Activated naive CD4-positive, alpha-beta T cell (primary cell): ENCODE results near the gene CMTM4.

Experiments used
- DNase-seq, 4 experiments: peaks; one replicate each; lab custom pipeline; 2025; lab: John Stamatoyannopoulos, UW

The CMTM4 gene

DNA sequence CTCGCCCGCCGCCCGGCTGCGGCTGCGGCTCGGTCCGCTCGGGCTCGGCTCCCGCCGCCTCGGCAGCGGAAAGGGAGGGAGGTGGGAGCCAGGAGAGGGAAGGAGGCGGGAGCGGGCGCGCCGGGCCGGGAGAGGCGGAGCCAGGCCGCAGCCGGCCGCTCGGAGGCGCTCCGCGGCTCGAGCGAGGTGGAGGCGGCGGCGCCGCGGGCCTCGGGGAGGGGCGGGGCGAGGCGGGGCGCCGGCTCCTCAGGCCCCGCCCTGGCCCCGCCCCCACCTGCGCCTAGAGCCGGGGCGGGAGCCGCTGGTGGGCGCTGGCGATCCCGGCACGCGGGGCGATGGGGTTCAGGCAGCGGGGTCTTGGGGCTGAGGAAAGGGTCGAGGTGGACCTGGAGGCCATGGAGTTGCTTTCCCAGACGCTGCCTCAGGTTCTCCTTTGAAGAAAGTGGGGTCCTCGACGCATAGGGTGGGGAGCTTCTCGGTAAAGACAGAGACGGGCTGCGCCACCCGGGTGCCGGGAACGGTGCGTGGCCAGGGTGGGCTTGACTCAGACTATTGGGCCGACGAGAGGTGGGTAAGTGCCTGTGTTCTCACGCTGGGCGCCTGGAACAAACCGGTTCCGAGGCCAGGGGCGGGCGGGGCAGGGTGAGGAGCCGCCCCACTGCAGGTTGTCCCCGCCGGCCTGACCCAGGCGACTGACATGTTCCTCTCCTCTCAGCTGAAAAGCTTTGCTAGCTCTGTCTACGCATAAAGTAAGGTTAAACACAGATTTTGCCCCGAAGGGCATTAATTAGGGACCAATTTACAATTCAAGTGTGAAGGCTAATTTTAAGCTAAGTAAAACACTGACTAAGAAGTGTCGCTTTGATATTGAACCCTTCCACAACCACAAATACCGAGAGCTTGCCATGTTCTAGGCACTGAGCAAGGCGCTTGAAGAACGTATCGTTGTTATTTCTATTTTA lies at the start of gene CMTM4:
CMTM4 (minus strand) TSS at position 75 of the 962 bp plus-strand sequence. CDS start 218 bp downstream, outside the sequence.
- peak; percentile 13 to 72 (median 40) for DNase-seq

DNA sequence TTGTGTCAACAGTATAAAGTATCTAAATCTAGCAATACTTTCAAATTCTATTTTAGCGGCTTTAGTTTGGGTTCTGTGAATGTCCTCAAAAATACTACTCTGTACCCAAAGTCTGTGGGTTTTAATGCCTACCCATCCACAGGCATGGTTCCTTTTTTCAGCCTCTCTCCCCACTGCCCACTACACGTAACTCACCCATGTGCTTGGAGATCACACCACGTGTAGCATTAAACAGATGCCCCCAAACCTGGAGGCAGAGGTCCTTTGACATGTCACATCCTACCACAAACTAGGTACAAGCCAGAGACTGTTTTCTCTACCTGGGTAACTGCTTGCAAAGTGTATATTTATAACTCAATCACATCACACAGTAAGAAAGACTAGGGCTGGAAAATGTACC lies 49.5 kb upstream of the CMTM4 start:
- no peak for DNase-seq

DNA sequence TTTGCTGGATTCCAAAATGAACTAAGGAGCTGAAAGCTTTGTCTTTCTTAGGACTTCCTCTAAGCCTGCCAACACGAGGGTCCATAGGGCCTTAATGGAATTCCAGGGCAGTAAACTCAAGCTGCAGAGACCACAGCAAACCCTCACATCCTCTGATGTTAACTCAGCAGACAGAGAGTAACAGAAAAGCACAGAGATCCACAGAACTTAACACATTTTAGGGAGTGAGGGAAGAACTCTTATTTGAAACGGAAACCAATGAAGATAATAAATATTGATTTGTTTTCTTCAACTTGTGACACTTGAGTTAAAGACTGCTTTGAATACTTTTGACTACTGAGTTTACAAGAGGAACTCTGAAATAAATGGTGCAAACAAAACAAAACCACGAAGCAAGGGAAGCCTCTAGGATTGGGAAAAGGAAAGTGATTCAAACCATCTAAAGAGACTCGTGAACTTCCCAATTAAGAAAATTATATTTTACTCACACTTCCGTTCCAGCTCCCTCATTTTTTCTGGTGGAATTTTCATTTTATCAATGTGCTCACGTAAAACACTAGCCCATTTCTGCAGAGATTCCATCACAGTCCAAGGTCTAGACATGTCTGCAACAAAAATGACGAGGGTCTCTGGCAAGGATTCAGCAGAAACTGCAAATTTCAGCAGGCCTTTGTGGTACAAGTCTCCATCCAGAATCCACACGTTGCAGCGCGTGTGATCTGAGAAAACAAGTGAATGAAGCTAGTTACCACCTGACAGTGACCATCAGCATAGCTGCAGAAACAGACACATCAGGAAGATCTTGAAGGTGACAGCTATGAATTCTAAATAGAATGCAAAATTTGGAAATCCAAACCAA lies 45.6 kb upstream of the CMTM4 start:
- DNase-seq, result no peak

DNA sequence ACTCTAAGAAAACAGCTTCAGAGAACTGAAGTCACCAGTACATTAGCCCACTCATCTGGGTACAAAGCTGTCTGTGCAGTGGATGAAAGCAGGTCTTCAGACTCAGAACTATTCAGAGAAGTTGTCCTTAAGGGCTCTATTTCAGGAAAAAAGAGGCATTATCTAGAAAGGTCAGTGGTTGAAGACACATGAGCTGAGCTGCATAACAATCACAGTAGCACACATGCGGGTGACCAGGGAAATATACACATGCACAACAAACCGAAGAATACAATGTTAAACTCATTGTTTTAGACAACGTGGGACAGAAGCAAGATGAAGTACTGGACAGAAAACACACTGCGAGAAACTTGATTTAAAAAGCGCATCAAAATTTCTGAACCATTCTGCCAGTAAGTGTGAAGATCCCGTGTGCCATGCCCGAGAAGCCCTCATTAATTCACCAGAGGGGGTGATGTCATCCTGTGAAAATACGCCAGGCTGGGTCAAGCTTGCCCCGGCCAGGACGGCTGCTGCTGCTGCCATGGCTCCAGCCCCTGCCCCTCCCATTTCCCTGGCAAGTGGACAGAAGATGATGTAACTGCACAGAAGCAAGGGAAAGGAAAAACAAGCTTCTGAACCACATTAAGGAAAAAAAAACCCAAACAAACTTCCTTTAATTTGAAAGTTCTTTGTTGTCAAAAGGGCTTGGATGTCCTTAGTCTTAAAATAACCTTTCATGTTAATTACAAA lies 44.8 kb upstream of the CMTM4 start:
- no peak for DNase-seq

DNA sequence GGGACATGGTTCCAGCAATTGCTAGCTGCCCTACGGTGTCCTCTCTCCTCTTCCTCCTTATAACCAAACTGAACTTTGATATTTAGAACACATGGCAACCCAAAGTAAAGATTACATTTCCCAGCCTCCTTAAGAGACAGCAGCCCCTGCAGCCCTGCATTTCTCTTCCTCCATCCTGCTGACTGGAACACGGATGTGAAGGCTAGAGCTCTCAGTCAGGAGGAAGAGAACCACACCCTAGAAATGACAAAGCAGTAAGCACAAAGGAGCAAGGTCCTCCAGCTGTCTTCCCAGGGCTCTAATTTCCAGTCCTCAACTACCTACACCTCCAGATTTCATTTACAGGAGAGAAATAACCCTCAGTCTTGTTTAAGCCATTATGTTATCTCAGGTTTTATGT lies 44.0 kb upstream of the CMTM4 start:
- no peak for DNase-seq

DNA sequence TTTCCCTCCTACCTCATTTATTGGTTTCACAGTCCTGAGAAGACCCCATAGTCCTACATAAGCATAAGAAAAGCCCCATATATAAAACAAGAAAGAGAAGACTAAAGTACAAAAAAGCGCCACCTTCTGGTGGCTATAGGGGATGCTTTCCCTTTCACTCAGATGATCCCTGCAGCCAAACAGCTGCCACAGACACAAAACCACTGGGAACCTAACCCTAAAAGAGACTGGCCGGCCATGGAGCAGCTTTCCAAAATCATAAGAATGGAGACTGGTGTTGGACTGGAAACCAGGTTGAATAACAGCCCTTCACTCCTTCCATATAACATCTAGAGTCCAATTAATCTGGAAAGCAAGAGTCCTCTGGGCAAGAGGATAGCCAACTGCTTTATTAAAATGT lies 43.5 kb upstream of the CMTM4 start:
- no peak for DNase-seq

DNA sequence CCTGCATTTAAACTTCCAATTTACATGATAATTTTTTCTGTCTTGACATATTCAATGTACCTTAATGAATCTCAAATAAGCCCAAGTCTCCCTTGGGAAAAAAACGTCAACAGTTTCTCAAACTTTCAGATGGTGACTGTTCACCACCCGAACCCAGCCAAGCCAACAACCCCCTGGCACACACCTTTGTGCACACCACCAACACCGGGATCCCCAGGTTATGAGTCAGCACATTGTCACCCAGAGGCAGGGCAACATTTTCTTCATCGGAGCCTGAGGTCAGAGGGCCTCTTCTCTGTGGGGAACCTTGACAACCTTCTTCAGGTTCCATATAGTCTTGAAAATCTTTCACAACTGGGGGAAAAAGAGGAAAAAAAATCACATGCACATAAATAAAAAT lies 39.3 kb upstream of the CMTM4 start:
- no peak for DNase-seq

DNA sequence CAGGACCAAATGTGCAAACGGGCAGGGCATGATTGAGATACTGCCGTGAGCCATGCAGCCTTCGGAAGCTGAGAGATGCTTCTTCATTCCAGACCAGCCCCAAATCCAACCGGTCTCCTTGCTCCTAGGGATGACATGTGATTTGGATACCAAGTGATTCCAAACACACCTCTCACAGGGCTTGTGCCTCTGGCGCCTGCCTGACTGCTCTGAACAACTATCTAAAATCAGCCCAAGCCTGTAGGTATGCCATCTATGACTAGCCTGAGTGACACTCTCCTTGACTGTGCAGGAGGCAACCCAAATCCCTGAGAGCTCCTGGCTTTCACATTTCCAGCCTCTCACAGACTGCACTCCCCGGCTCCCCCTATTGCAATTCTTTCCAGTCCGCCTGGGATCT lies 34.6 kb upstream of the CMTM4 start:
- no peak for DNase-seq

DNA sequence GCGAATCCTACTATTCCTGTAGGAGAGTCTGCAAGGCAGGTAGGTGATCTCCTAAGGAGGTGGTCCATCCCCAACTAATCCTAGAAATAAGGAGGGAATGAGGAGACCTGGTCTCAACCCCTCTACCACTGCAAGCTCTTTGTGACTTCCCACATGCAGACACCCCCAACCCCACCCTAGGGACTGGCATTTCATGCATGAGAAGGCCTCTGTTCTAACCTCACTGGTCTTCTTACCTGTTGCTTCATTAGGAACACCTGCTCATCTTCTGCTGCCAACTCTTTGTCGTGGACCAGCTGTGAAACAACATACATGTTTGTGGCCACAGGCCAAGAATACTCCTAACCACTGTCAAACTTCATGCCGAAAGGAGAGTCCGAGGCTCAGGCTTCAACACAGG lies 32.3 kb upstream of the CMTM4 start:
- no peak for DNase-seq

DNA sequence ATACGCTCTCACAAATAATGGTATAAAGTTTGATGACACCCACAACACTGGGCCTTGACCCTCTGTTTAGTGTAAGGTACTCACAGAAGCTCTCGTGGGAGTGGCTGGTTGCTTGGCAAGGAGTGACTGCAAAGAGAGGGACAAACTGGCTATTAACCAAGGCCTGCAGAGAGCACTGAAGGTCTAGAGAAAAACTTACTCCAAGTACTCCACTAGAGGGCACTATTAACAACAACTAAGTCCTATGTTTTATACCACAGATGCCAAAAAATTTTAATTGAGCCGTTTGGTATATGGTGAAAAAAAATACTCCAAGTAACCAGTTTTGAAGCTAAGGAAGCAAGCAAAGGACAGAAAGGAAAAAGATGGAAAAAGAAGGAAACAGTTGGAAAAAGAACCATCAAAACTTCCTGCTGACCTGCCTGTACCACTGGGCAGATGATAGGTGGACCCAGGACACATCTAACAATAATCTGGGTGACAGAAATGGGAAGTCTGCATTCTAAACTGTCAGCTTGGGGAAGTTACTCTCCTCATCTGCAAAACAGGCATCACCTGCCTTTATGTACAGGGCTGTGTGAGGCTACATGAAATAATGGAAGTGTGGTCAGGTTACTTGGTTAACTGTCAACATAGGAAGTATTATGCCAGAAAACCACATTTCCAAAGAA lies 31.7 kb upstream of the CMTM4 start:
- no peak for DNase-seq

DNA sequence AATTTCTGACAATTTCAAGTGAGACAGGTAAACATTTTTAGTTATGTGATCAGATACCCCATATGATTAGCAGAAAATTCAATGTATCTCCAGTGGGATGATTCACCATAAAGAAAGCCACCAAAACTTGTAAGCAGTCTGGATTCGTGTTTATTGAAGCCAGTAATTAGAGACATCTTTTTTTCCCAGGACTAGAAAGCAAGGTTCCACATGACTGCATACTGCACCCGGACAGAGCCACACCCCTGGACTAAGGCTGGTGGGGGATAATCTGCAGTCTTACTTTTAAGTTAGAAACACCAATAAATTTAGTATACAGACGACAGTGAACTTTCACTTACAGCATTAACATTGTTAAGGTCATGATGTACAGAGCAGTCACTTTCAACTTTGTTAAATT lies 24.2 kb upstream of the CMTM4 start:
- no peak for DNase-seq

DNA sequence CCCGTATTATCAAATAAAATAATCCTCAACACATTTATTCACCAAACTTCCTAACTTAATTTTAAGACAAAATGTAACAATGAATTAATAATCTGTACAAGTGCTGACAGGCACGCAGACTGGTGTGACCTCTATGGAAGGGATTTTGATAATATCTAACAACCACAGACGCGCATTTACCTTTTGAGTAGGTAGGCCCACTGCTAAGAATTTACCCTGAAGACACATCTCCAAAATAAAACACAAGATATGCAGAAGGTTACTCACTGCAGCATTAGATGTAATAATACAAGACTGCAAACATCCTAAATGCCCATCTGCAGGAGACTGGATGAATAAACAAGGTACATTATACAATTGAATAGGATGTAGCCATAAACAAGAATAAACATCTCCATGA lies 22.7 kb upstream of the CMTM4 start:
- no peak for DNase-seq

DNA sequence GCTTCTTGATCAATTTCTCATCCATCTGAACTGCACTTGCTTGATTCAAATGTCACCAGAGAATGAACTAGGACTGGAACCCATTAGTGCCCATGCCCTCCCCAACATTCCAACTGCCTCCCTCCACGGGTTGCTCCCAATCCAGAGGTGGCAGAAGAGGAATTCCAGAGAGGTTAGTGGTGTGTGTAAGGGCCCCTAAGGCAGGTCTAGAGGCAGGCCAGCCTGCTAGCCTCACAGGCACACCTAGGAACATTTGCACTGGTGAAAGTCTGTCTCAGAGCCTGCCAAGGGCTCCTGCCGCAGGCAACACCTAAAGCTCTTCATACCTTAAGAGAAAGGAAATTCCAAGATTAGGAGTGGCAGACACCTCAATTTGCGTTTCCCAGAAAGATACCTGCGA lies 21.2 kb upstream of the CMTM4 start:
- DNase-seq, result no peak

DNA sequence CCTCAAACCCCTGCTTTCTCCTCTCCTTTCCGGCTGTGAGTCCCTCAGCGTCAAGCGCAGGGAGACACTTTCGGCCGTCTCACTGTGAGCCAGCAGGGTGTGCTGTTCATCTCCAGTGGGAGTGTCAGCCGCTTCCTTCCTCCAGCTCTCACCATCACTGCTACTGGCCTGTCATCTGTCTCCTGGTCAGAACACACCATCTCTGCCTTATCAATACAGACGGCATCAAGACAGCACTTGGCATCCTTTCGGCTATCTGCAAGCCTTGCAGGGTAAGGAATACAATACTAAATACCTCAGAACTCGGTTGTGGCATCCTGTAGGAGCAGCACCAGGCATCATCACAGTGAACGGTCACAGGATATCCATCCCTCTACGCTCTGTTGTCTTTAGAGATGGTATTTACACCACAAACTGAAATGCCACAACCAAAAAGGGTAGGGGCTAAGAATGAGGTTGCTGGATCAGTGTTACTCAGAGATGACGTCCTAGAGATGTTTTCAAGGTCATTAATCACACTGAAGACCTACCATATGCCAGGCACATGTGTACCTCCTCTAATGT lies 20.7 kb upstream of the CMTM4 start:
- no peak for DNase-seq

DNA sequence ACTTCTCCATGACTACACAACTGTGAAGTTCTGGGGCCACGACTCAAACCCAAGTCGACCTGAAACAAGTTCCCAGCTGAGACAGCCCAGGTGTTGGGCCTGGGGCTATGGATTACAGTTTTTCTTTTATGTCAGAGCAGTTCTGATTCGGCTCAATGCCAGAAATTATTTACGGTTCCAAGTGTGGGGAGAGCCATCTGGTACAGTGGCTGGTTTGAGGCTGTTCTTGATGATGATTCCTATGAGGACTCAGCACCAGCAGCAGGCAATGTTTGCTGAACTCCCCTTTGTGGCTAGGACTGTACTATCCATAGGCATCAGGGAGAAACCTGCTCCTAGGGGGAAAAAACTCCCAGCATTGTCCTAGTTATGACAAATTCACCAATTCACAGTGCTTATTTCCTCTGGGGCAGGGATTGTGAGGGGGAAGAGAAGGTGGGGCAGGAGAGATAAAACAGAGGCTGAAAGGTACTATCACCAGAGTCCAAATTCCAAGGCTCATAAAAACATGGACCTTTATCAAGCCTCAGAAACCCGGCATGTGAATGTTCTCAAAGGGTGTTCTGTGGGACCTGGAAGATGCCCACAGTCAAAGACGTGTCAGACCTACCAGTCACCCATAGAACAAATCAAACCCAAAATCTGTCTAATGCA lies 18.2 kb upstream of the CMTM4 start:
- no peak for DNase-seq

DNA sequence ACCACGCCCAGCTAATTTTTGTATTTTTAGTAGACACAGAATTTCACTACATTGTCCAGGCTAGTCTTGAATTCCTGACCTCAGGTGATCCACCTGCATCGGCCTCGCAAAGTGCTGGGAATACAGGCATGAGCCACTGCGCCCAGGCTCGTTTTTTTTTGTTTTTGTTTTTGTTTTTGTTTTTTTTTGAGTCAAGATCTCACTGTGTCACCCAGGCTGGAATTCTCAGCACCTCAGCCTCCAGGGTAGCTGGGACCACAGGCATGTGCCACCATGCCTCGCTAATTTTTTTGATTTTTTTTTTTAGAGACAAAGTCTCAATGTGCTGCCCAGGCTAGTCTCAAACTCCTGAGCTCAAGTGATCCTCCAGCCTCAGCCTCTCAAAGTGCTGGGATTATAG lies 17.5 kb upstream of the CMTM4 start:
- no peak for DNase-seq

DNA sequence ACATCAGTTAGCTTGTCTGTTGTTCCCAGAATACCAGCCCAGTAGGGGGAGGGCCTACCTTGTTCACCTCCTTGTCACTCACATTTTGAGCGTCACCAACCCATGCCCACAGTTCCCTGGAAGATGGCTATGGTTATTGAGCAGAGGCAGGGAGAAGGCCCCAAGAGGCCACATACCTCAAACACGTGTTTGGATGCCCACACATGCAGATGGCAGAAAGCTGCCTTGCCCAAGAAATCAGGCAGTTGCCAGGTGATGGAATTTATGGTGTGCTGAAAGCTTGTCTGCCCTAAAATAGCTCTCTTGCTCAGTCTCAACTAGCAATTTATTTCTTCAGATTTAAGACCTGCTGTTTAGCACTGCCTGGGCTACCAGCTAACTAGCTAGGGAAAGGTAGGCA lies 16.5 kb upstream of the CMTM4 start:
- DNase-seq, result no peak

DNA sequence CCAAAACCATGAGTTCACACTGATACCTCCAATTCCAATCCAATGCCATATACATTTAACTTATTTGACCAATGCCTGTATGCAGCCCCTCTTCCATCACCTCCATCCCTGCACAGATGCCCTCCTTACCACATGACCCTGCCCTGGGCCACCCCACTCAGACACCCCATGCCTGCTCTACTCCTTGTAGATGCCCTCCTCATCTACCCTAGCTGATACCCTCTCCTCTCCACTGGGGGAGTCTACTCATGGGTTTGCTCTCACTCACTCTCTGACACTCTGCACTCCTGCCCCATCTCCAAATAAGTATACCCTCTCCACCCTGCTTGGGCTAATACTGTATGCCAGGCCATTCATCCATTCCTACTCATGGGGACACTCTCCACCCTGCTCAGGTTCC lies 16.0 kb upstream of the CMTM4 start:
- DNase-seq, result no peak

DNA sequence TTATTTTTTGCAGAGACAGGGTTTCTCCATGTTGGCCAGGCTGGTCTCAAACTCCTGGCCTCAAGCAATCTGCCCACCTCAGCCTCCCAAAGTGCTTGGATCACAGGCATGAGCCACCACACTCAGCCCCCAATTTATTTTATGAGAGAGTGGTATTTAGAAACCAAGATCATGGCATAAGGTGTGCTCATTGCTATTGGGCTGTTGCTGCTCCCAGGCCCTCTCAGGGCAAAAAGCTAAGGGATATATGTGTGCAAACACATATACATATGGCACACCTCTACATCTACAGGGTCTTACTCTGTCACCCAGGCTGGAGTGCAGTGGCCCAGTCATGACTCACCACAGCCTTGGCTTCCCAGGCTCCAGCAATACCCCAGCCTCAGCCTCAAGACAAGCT lies 15.0 kb upstream of the CMTM4 start:
- DNase-seq, result no peak

DNA sequence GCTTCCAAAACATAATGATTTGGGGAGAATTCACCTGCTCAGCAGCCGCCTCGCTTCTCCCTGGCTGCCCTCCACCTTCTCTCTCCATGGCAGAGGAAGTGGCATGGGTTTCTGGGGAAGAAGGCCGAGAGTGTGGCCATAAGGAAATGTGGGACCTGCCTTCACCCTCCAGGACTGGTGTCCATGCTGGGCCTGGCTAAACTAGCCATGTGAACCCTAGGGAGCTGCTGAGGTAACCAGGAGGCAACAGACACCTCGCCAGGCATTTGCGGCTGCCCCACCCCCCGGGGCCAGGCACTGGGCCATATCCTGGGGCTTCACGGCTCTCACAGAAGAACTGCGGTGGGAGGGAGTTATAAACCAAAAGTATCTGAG lies 9.9 kb upstream of the CMTM4 start:
- no peak for DNase-seq
